Measurements from ENCODE around the gene SNAP47.

- TF ChIP-seq CTCF (IDR thresholded peaks at IDR 0.05), result no peak
- no peak for TF ChIP-seq POLR2A (IDR thresholded peaks at IDR 0.05)
These were observed 45.1 kb downstream of the SNAP47 start for GRCh38 chr1:227780101-227781044.

Data from prostate gland (tissue), 2 donors.